Measurements from ENCODE around the gene XNDC1N. TPM values are rescaled to one million over a fixed set of nuclear protein-coding genes. Genes with fewer than 3 reads are reported as not detected.
A peak's percentile ranks its signal among the peaks of the same experiment; 100 is the strongest.

XNDC1N gene
- total RNA-seq, result not detected

GRCh38 chr11:71927820-71928736 lies at the start of gene XNDC1N:
TSS of gene XNDC1N (minus strand) at chr11:71928594. CDS start at chr11:71923353, 5,241 bp downstream.
- Histone ChIP-seq H3K9me3 (no peaks in the 10 kb centered on the region), H3K36me3 (no peaks in the 10 kb centered on the region), H3K27me3 (no peaks in the 10 kb centered on the region), H3K4me3 (peak within 1 kb of the TSS; percentile 85 to 96), H3K27ac (peak within 1 kb of the TSS; percentile 74 to 88), H3K4me1 (peaks cover 0 to 9% of the 10 kb centered on the region in 2 donors)
- intact Hi-C loops (cut with DNase I), result loop anchor here (1.0 to 2.0 kb wide), 2 partner anchors 141 to 184 kb away; partner anchors contain the start of gene ANAPC15
- TF ChIP-seq CTCF (IDR thresholded peaks at IDR 0.05), result no peak
- DNase-seq (ENCODE audit: low spot score in 2 of 2), result peak; percentile 16 to 73

- no peaks in the 10 kb centered on the region for H3K4me1 ChIP-seq
- H3K27me3 ChIP-seq, result no peaks in the 10 kb centered on the region
- intact Hi-C loops (cut with DNase I), result loop anchor here (1.0 to 2.0 kb wide), 2 partner anchors 113 to 166 kb away; no protein-coding TSS in a partner anchor
- no peak overlapping the region for H3K4me3 ChIP-seq
- no peak for DNase-seq (ENCODE audit: low spot score in 2 of 2)
- peak; percentile 67 to 75 (median 73) for TF ChIP-seq CTCF (IDR thresholded peaks at IDR 0.05)
- no peak overlapping the region for H3K27ac ChIP-seq
- no peaks in the 10 kb centered on the region for H3K9me3 ChIP-seq
- peaks cover 5 to 10% of the 10 kb centered on the region in 2 donors for H3K36me3 ChIP-seq
These were observed 49.5 kb upstream of the XNDC1N start for GRCh38 chr11:71977743-71978418.

GRCh38 chr11:71977090-71977489 lies 48.7 kb upstream of the XNDC1N start:
- TF ChIP-seq CTCF (IDR thresholded peaks at IDR 0.05), result no peak
- H3K36me3 ChIP-seq, result peaks cover 5 to 10% of the 10 kb centered on the region in 2 donors
- H3K27me3 ChIP-seq, result no peaks in the 10 kb centered on the region
- no peak overlapping the region for H3K27ac ChIP-seq
- no peak for DNase-seq (ENCODE audit: low spot score in 2 of 2)
- no peak overlapping the region for H3K4me3 ChIP-seq
- no peaks in the 10 kb centered on the region for H3K4me1 ChIP-seq
- intact Hi-C loops (cut with DNase I), result loop anchor here (1.0 to 2.0 kb wide), 2 partner anchors 114 to 167 kb away; no protein-coding TSS in a partner anchor
- H3K9me3 ChIP-seq, result no peaks in the 10 kb centered on the region

- intact Hi-C loops (cut with DNase I), result loop anchor here (2.0 kb wide), 1 partner anchor 114 kb away; no protein-coding TSS in a partner anchor
These were observed 48.2 kb upstream of the XNDC1N start for GRCh38 chr11:71976551-71976950.

More at GRCh38 chr11:71976551-71976950, 48.2 kb upstream of the XNDC1N start:
- H3K4me3 ChIP-seq, result no peak overlapping the region
- no peaks in the 10 kb centered on the region for H3K27me3 ChIP-seq
- H3K4me1 ChIP-seq, result no peaks in the 10 kb centered on the region
- TF ChIP-seq CTCF (IDR thresholded peaks at IDR 0.05), result no peak
- no peak for DNase-seq (ENCODE audit: low spot score in 2 of 2)
- H3K9me3 ChIP-seq, result no peaks in the 10 kb centered on the region
- no peak overlapping the region for H3K27ac ChIP-seq
- peaks cover 5 to 10% of the 10 kb centered on the region in 2 donors for H3K36me3 ChIP-seq
